B cell (primary cell): ENCODE results near the gene DOK5.

Experiments used
- EZH2 ChIP-seq: IDR thresholded peaks from 2 replicates; pipeline ENCODE4 v1.6.1; 2012; ENCODE audit warnings: borderline replicate concordance, low read depth, mild to moderate bottlenecking, moderate library complexity, low read length; ENCODE audit not compliant: insufficient read depth, poor library complexity, severe bottlenecking
- TF ChIP-seq, protein P1 (sequence below): fragments of 200-600 bp; IDR thresholded peaks from one replicate; pipeline ENCODE4 v1.8.0; 2022; ENCODE audit warnings: antibody characterized with exemption, mild to moderate bottlenecking

DNA sequence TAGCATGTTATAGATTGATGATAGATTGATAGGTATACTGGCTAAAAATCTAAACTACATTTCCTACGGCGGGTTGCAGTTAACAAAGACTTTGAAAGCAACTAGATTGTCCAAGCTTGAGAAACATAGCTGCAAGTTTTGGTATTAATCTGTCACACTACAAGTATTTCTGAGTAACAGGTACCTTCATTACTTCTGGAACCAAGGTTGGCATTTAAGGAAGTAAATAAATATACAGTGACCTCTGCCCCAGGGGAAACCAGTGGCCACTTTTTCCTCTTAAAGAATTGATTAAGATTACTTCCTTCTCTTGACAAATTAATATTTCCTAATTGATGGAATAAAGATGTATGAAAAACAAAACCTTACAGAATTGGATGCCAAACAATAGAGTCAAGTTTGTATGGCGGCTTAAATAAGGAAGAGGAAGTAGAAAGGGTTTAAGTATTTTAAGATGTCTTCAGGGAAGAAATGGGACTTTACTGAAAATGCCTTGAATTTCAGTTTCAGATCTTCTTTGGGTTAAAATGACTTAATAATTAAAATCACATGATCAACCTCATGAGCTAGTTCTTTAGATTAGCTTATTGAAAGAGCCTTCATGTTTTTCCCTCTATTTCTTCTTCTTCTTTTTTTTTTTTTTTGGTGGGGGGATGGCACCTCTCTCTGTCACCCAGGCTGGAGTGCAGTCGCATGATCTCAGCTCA lies 132.8 kb downstream of the DOK5 start:
- TF ChIP-seq, protein P1, sequence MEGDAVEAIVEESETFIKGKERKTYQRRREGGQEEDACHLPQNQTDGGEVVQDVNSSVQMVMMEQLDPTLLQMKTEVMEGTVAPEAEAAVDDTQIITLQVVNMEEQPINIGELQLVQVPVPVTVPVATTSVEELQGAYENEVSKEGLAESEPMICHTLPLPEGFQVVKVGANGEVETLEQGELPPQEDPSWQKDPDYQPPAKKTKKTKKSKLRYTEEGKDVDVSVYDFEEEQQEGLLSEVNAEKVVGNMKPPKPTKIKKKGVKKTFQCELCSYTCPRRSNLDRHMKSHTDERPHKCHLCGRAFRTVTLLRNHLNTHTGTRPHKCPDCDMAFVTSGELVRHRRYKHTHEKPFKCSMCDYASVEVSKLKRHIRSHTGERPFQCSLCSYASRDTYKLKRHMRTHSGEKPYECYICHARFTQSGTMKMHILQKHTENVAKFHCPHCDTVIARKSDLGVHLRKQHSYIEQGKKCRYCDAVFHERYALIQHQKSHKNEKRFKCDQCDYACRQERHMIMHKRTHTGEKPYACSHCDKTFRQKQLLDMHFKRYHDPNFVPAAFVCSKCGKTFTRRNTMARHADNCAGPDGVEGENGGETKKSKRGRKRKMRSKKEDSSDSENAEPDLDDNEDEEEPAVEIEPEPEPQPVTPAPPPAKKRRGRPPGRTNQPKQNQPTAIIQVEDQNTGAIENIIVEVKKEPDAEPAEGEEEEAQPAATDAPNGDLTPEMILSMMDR, result no peak
- no peak for TF ChIP-seq EZH2
